Measurements from ENCODE around the gene EFEMP2. TPM values are rescaled to one million over a fixed set of nuclear protein-coding genes. Genes with fewer than 3 reads are reported as not detected.

Gene EFEMP2
- total and polyA plus RNA-seq, 2 donors (not counting 3 experiments of a cell fraction or from before 2014, with no cell fraction given): 81.7 to 207 TPM

GRCh38 chr11:65859095-65859811 lies 13.3 kb downstream of the EFEMP2 start:
- dilution Hi-C loops (cut with MboI; ENCODE audit: extremely low pct_ligation_motif_present, low sequenced_read_pairs): no loop called here
- FAIRE-seq (peak; percentile 96), DNase-seq (ENCODE audit: low read depth, low spot score) (peak; percentile 98)
- Histone ChIP-seq H2AFZ (ENCODE audit: low read depth, low read length) (peak overlapping the region; percentile 52), H3K9ac (replicated peaks; ENCODE audit: extremely low read depth, insufficient read depth, low read length) (peak overlapping the region; percentile 75), H3K36me3 (ENCODE audit: control insufficient read depth in 2 of 2, extremely low read depth in 1 of 2, insufficient read depth in 2 of 2, low read length in 2 of 2) (peaks cover 27 to 34% of the 10 kb centered on the region in 2 experiments), H3K9me3 (replicated peaks; ENCODE audit: control insufficient read depth, insufficient read depth, low read length) (no peaks in the 10 kb centered on the region), H3K9me1 (replicated peaks; ENCODE audit: control insufficient read depth, extremely low read depth, insufficient read depth, low read length) (no peaks in the 10 kb centered on the region), H3K79me2 (ENCODE audit: control insufficient read depth, insufficient read depth, low read length) (peaks cover 70% of the 10 kb centered on the region), H4K20me1 (replicated peaks; ENCODE audit: control insufficient read depth, extremely low read depth, insufficient read depth, low read length) (peaks cover 4% of the 10 kb centered on the region), H3K27me3 (ENCODE audit: control insufficient read depth in 2 of 2, insufficient read depth in 2 of 2, low read length in 2 of 2) (no peaks in the 10 kb centered on the region), H3K4me1 (ENCODE audit: control insufficient read depth, extremely low read depth, insufficient read depth, low read length) (peaks cover 41% of the 10 kb centered on the region), H3K4me2 (ENCODE audit: insufficient read depth, low read length) (peak overlapping the region; percentile 78), H3K27ac (ENCODE audit: insufficient read depth, low read depth, low read length) (peak overlapping the region; percentile 77), H3K4me3 (replicated peaks in 1 of 3; ENCODE audit: insufficient read depth in 1 of 3, low read depth in 1 of 3, low read length in 3 of 3) (peak overlapping the region; percentile 21 to 76 (median 71))
- ChIA-PET POLR2A (interaction anchor here (0.6 to 5.4 kb wide), 10 partner anchors 8 to 260 kb away, joined by 3 to 67 read pairs (median 4); partner anchors contain the start of genes CCDC85B, FIBP and KAT5), CTCF (interaction anchor here (0.8 to 4.8 kb wide), 17 partner anchors 9 to 221 kb away, joined by 3 to 73 read pairs (median 5); partner anchors contain the start of genes AP5B1, CCDC85B, CTSW and EFEMP2)
- intact Hi-C loops (cut with micrococcal nuclease): loop anchor here (1.0 to 2.0 kb wide), 2 partner anchors 102 to 206 kb away; partner anchors contain the start of gene SART1
- TF ChIP-seq GATA2 (IDR thresholded peaks at IDR 0.05; ENCODE audit: insufficient read depth, insufficient read length, low read depth, low read length) (no peak), POLR2A (IDR thresholded peaks at IDR 0.05; ENCODE audit: low read depth, low read length) (peak; percentile 94), CTCF (IDR thresholded peaks at IDR 0.05; ENCODE audit: extremely low read depth in 1 of 2, insufficient read depth in 1 of 2, low read depth in 1 of 2, low read length in 2 of 2) (peak in 1 of 2 donors; percentile 22), POLR2AphosphoS5 (IDR thresholded peaks at IDR 0.05; ENCODE audit: insufficient read depth, low read depth, low read length) (peak; percentile 84)
- BruUV-seq (replicated peaks): no TSS peak
